GM12878 (cell line): ENCODE results near the gene PHF2.

Experiments
- ATF3 ChIP-seq: IDR thresholded peaks from 2 replicates; pipeline ENCODE4 v1.6.1; 2011; ENCODE audit warnings: low read depth, mild to moderate bottlenecking, low read length, moderate library complexity, borderline replicate concordance; ENCODE audit errors: extremely low read depth
- CBX5 ChIP-seq: sonication (generic); IDR thresholded peaks from 2 replicates; pipeline ENCODE4 v1.6.1; 2016; ENCODE audit warnings: low read depth, moderate library complexity, mild to moderate bottlenecking, inconsistent platforms
- EZH2 ChIP-seq: IDR thresholded peaks from 2 replicates; pipeline ENCODE4 v1.6.1; 2012; ENCODE audit warnings: low read depth, mild to moderate bottlenecking, control low read depth, inconsistent platforms, low read length, borderline replicate concordance; ENCODE audit not compliant: control insufficient read depth
- GABPA ChIP-seq: IDR thresholded peaks from 2 replicates; pipeline ENCODE4 v1.6.1; 2014; ENCODE audit warnings: antibody characterized with exemption, low read depth, mild to moderate bottlenecking, inconsistent platforms
- IKZF2 ChIP-seq, 2 experiments: fragments of 450-650 bp; IDR thresholded peaks; 2 replicates each; pipeline ENCODE4 v1.6.1; 2017; ENCODE audit warnings: mild to moderate bottlenecking in 2 of 2, moderate library complexity in 2 of 2
- MAX ChIP-seq: IDR thresholded peaks from 2 replicates; pipeline ENCODE4 v1.6.1; 2012; ENCODE audit warnings: low read depth, low read length, improper control_type of control experiment
- NR2C1 ChIP-seq: fragments of 450-650 bp; IDR thresholded peaks from 2 replicates; pipeline ENCODE4 v1.6.1; 2017; ENCODE audit warnings: antibody characterized with exemption, mild to moderate bottlenecking, moderate library complexity
- POLR2A ChIP-seq: IDR thresholded peaks from 2 replicates; pipeline ENCODE4 v1.6.1; 2011; ENCODE audit warnings: low read depth, mild to moderate bottlenecking, low read length
- TARDBP ChIP-seq: IDR thresholded peaks from 2 replicates; pipeline ENCODE4 v1.6.1; 2016; ENCODE audit warnings: borderline replicate concordance
- ZNF207 ChIP-seq: fragments of 450-650 bp; IDR thresholded peaks from 2 replicates; pipeline ENCODE4 v1.6.1; 2014; ENCODE audit warnings: antibody characterized with exemption, mild to moderate bottlenecking, borderline replicate concordance
- TF ChIP-seq, protein P1 (sequence below): fragments of 450-650 bp; IDR thresholded peaks from 2 replicates; pipeline ENCODE4 v1.6.1; 2017; ENCODE audit warnings: mild to moderate bottlenecking

DNA sequence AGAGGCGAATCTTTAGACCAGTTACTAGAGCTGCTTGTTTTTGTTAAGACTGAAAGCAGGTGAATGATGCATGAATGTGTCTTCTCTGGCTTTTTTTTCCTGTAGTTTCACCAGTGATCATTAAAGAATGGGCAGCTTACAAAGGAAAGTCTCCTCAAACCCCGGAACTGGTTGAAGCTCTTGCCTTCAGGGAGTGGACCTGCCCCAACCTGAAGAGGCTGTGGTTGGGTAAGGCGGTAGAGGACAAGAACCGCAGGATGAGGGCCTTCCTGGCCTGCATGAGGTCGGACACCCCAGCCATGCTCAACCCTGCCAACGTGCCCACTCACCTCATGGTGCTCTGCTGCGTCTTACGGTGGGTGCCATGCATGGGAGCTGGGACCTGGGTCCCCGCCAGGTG is 33.3 kb upstream of the PHF2 start:
- TF ChIP-seq ATF3: no peak
- TF ChIP-seq IKZF2 (IDR thresholded peaks at IDR 0.05): no peak
- TF ChIP-seq MAX: no peak
- TF ChIP-seq, protein P1, sequence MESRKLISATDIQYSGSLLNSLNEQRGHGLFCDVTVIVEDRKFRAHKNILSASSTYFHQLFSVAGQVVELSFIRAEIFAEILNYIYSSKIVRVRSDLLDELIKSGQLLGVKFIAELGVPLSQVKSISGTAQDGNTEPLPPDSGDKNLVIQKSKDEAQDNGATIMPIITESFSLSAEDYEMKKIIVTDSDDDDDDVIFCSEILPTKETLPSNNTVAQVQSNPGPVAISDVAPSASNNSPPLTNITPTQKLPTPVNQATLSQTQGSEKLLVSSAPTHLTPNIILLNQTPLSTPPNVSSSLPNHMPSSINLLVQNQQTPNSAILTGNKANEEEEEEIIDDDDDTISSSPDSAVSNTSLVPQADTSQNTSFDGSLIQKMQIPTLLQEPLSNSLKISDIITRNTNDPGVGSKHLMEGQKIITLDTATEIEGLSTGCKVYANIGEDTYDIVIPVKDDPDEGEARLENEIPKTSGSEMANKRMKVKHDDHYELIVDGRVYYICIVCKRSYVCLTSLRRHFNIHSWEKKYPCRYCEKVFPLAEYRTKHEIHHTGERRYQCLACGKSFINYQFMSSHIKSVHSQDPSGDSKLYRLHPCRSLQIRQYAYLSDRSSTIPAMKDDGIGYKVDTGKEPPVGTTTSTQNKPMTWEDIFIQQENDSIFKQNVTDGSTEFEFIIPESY: no peak
- TF ChIP-seq GABPA: no peak
- no peak for TF ChIP-seq TARDBP
- no peak for TF ChIP-seq POLR2A
- no peak for TF ChIP-seq EZH2
- no peak for TF ChIP-seq ZNF207
- TF ChIP-seq NR2C1: no peak
- TF ChIP-seq CBX5: no peak
